ENCODE results near the gene CTF1. TPM values are rescaled to one million over a fixed set of nuclear protein-coding genes. Genes with fewer than 3 reads are reported as not detected.

The CTF1 gene
- total and polyA plus RNA-seq, 2 experiments from 2014 or later = 4.9 to 14.0 TPM

DNA sequence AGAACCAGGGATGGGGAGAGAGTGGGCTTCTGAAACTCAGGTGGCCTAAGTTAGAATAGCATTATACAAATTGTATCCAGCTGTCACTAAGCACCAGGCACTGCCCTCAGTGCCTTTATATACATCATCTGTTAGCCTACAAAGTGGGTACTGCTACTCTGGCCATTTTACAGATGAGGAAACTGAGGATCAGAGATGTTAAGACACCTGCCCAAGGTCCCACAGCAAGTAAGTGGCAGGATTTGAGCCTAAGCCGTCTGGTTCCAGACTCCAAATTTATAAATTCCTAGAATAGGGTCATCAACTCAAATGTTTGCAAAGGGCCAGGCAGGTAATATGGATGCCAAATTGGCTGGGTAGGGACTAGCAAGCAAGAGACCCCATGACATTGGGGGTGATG is 54.8 kb downstream of the CTF1 start:
- Histone ChIP-seq H3K4me3 (no peak overlapping the region), H3K36me3 (no peaks in the 10 kb centered on the region), H3K9me3 (ENCODE audit: low read depth) (no peaks in the 10 kb centered on the region), H3K27ac (peak overlapping the region; percentile 92), H3K4me1 (ENCODE audit: low read depth) (peaks cover 4% of the 10 kb centered on the region), H3K27me3 (no peaks in the 10 kb centered on the region)
- no peak for TF ChIP-seq CTCF (IDR thresholded peaks at IDR 0.05; ENCODE audit: low read depth, low read length)
- no peak for DNase-seq (ENCODE audit: low read depth in 1 of 2, low spot score in 1 of 2)

DNA sequence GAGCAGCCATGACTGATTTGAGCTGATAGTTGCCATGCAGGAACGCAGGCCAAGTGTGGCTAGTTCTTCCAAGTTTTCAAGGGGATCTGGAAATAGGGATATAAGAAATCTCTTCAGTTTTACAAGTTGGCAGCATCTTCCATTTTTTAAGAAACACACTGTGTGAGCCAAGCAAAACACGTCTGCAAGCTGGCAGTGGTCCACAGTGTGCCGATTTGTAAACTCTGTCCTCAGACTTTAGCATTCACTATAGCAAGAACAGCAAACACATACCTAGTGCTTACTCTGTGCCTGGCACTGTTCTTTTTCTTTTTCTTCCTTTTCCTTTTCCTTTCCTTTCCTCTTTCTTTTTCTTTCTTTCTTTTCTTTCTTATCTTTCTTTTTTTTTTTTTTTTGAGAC is 55.3 kb downstream of the CTF1 start:
- no peak for TF ChIP-seq CTCF (IDR thresholded peaks at IDR 0.05; ENCODE audit: low read depth, low read length)
- Histone ChIP-seq H3K4me1 (ENCODE audit: low read depth) (peaks cover 4% of the 10 kb centered on the region), H3K36me3 (no peaks in the 10 kb centered on the region), H3K9me3 (ENCODE audit: low read depth) (no peaks in the 10 kb centered on the region), H3K27ac (no peak overlapping the region), H3K4me3 (no peak overlapping the region), H3K27me3 (no peaks in the 10 kb centered on the region)
- peak in 1 of 2 donors; percentile 85 for DNase-seq (ENCODE audit: low read depth in 1 of 2, low spot score in 1 of 2)

- H3K27ac ChIP-seq = peak overlapping the region; percentile 49
- no peak for TF ChIP-seq CTCF (IDR thresholded peaks at IDR 0.05; ENCODE audit: low read depth, low read length)
- H3K4me1 ChIP-seq (ENCODE audit: low read depth) = peaks cover 4% of the 10 kb centered on the region
- H3K27me3 ChIP-seq = no peaks in the 10 kb centered on the region
- DNase-seq (ENCODE audit: low read depth in 1 of 2, low spot score in 1 of 2) = no peak
- no peaks in the 10 kb centered on the region for H3K36me3 ChIP-seq
- no peaks in the 10 kb centered on the region for H3K9me3 ChIP-seq (ENCODE audit: low read depth)
- no peak overlapping the region for H3K4me3 ChIP-seq
These were observed 56.7 kb downstream of the CTF1 start for GRCh38 chr16:30953111-30953510.

Other genes with a start within 250 kb of the CTF1 start
- gene PRR14, start 245.7 kb upstream of the CTF1 start, total RNA-seq = 30.8 and 33.7 TPM in 2 replicates
- 25.0 and 28.5 TPM in 2 replicates for gene PRR14, start 245.7 kb upstream of the CTF1 start, polyA plus RNA-seq
- 47.0 and 55.4 TPM in 2 replicates for gene FBRS, start 238.2 kb upstream of the CTF1 start, total RNA-seq
- 21.2 and 25.8 TPM in 2 replicates for gene FBRS, start 238.2 kb upstream of the CTF1 start, polyA plus RNA-seq
- gene SRCAP, start 197.4 kb upstream of the CTF1 start, total RNA-seq = 14.8 and 20.9 TPM in 2 replicates
- gene SRCAP, start 197.4 kb upstream of the CTF1 start, polyA plus RNA-seq = 38.0 and 42.9 TPM in 2 replicates
- 29.7 and 35.1 TPM in 2 replicates for gene PHKG2, start 148.2 kb upstream of the CTF1 start, total RNA-seq
- gene PHKG2, start 148.2 kb upstream of the CTF1 start, polyA plus RNA-seq = 52.1 and 57.0 TPM in 2 replicates
- 7.1 and 9.1 TPM in 2 replicates for gene CFAP119, start 134.6 kb upstream of the CTF1 start, total RNA-seq
- gene CFAP119, start 134.6 kb upstream of the CTF1 start, polyA plus RNA-seq = 7.4 and 16.4 TPM in 2 replicates
- gene RNF40, start 134.3 kb upstream of the CTF1 start, total RNA-seq = 91.8 and 104 TPM in 2 replicates
- gene RNF40, start 134.3 kb upstream of the CTF1 start, polyA plus RNA-seq = 64.5 and 76.3 TPM in 2 replicates
- 41.7 and 50.9 TPM in 2 replicates for gene ZNF629, start 109.4 kb upstream of the CTF1 start, total RNA-seq
- gene ZNF629, start 109.4 kb upstream of the CTF1 start, polyA plus RNA-seq = 20.1 and 22.2 TPM in 2 replicates
- gene BCL7C, start 2.5 kb upstream of the CTF1 start, total RNA-seq = 39.8 and 53.0 TPM in 2 replicates
- gene BCL7C, start 2.5 kb upstream of the CTF1 start, polyA plus RNA-seq = 50.5 and 60.6 TPM in 2 replicates
- gene FBXL19, start 27.0 kb downstream of the CTF1 start, total RNA-seq = 55.1 and 60.0 TPM in 2 replicates
- 3.9 and 4.0 TPM in 2 replicates for gene FBXL19, start 27.0 kb downstream of the CTF1 start, polyA plus RNA-seq
- gene ORAI3, start 52.5 kb downstream of the CTF1 start, total RNA-seq = 88.5 and 123 TPM in 2 replicates
- gene ORAI3, start 52.5 kb downstream of the CTF1 start, polyA plus RNA-seq = 94.5 and 101 TPM in 2 replicates
- gene SETD1A, start 61.1 kb downstream of the CTF1 start, total RNA-seq = 10.4 and 32.3 TPM in 2 replicates
- 1.9 and 4.4 TPM in 2 replicates for gene SETD1A, start 61.1 kb downstream of the CTF1 start, polyA plus RNA-seq
- gene HSD3B7, start 88.6 kb downstream of the CTF1 start, total RNA-seq = 5.8 and 6.5 TPM in 2 replicates
- gene HSD3B7, start 88.6 kb downstream of the CTF1 start, polyA plus RNA-seq = 7.5 and 8.5 TPM in 2 replicates
- 8.1 and 13.7 TPM in 2 replicates for gene STX1B, start 114.0 kb downstream of the CTF1 start, total RNA-seq
- gene STX1B, start 114.0 kb downstream of the CTF1 start, polyA plus RNA-seq = 5.6 and 8.0 TPM in 2 replicates
- gene STX4, start 136.9 kb downstream of the CTF1 start, total RNA-seq = 25.3 and 26.7 TPM in 2 replicates
- 48.3 and 53.2 TPM in 2 replicates for gene STX4, start 136.9 kb downstream of the CTF1 start, polyA plus RNA-seq
- 16.2 and 18.2 TPM in 2 replicates for gene ZNF668, start 177.6 kb downstream of the CTF1 start, total RNA-seq
- 7.4 and 10.0 TPM in 2 replicates for gene ZNF668, start 177.6 kb downstream of the CTF1 start, polyA plus RNA-seq
- 20.3 and 32.6 TPM in 2 replicates for gene ZNF646, start 177.8 kb downstream of the CTF1 start, total RNA-seq
- gene ZNF646, start 177.8 kb downstream of the CTF1 start, polyA plus RNA-seq = 7.1 and 8.5 TPM in 2 replicates
- 2.7 and 5.8 TPM in 2 replicates for gene PRSS53, start 192.3 kb downstream of the CTF1 start, total RNA-seq
- gene PRSS53, start 192.3 kb downstream of the CTF1 start, polyA plus RNA-seq = 0.35 and 0.94 TPM in 2 replicates
- 146 and 148 TPM in 2 replicates for gene VKORC1, start 198.2 kb downstream of the CTF1 start, total RNA-seq
- gene VKORC1, start 198.2 kb downstream of the CTF1 start, polyA plus RNA-seq = 161 and 188 TPM in 2 replicates
- 109 and 121 TPM in 2 replicates for gene BCKDK, start 211.8 kb downstream of the CTF1 start, total RNA-seq
- 147 and 151 TPM in 2 replicates for gene BCKDK, start 211.8 kb downstream of the CTF1 start, polyA plus RNA-seq
- 88.8 and 112 TPM in 2 replicates for gene KAT8, start 221.1 kb downstream of the CTF1 start, total RNA-seq
- gene KAT8, start 221.1 kb downstream of the CTF1 start, polyA plus RNA-seq = 63.0 and 80.6 TPM in 2 replicates
- 11.6 TPM in 2 replicates for gene PRSS8, start 239.1 kb downstream of the CTF1 start, total RNA-seq
- 19.5 and 22.5 TPM in 2 replicates for gene PRSS8, start 239.1 kb downstream of the CTF1 start, polyA plus RNA-seq